HL-60 (cell line): ENCODE measurements around the gene VWA7.
"Not testable (repeated sequence)": the region's sequence is repeated elsewhere in the genome, so short reads cannot be mapped to it uniquely, and the experiment has no call there.

Source experiments
- DNase-seq, 2 experiments: peaks; one replicate each; pipeline ENCODE4 v3.0.0-alpha.2; 2010 to 2020; ENCODE audit warnings: low read depth in 1 of 2, low spot score in 1 of 2
- H3K27ac ChIP-seq: fragments of 250-450 bp; sonication (Bioruptor Pico); replicated peaks from 2 replicates; pipeline ENCODE4 v1.5.1; 2020; ENCODE audit warnings: mild to moderate bottlenecking, moderate library complexity
- H3K27me3 ChIP-seq: fragments of 250-450 bp; sonication (Bioruptor Pico); 2 replicates; pipeline ENCODE4 v1.5.1; 2021; ENCODE audit warnings: mild to moderate bottlenecking, moderate library complexity; ENCODE audit not compliant: insufficient read depth, poor library complexity, severe bottlenecking
- H3K4me3 ChIP-seq: replicated peaks from 2 replicates; pipeline ENCODE4 v1.5.1; 2011; ENCODE audit warnings: mild to moderate bottlenecking, control low read depth, low read length; ENCODE audit not compliant: insufficient read depth
- CTCF ChIP-seq: IDR thresholded peaks from one replicate; pipeline ENCODE4 v1.5.1; 2011; ENCODE audit warnings: low read length, control low read depth, inconsistent platforms; ENCODE audit not compliant: insufficient read depth
- GABPA ChIP-seq: IDR thresholded peaks from 2 replicates; pipeline ENCODE4 v1.6.1; 2012; ENCODE audit warnings: low read depth
- POLR2AphosphoS5 ChIP-seq: IDR thresholded peaks from 2 replicates; pipeline ENCODE4 v1.6.1; 2012; ENCODE audit warnings: low read depth
- REST ChIP-seq: IDR thresholded peaks from 2 replicates; pipeline ENCODE4 v1.6.1; 2012; ENCODE audit warnings: low read depth; ENCODE audit not compliant: insufficient replicate concordance
- SPI1 ChIP-seq: IDR thresholded peaks from 2 replicates; pipeline ENCODE4 v1.6.1; 2012; ENCODE audit warnings: low read depth, mild to moderate bottlenecking, borderline replicate concordance

VWA7 gene

GRCh38 chr6:31821301-31822035 lies 44.3 kb upstream of the VWA7 start:
- peak in 1 of 2 experiments; percentile 51 for DNase-seq
- Histone ChIP-seq H3K4me3 (peak overlapping the region; percentile 47), H3K27me3 (no peaks in the 10 kb centered on the region), H3K27ac (peak overlapping the region; percentile 75)
- no peak for TF ChIP-seq SPI1
- TF ChIP-seq CTCF = no peak
- no peak; the same call in 1 of the 2 replicates for TF ChIP-seq POLR2AphosphoS5
- no peak for TF ChIP-seq REST
- TF ChIP-seq GABPA = no peak

DNA sequence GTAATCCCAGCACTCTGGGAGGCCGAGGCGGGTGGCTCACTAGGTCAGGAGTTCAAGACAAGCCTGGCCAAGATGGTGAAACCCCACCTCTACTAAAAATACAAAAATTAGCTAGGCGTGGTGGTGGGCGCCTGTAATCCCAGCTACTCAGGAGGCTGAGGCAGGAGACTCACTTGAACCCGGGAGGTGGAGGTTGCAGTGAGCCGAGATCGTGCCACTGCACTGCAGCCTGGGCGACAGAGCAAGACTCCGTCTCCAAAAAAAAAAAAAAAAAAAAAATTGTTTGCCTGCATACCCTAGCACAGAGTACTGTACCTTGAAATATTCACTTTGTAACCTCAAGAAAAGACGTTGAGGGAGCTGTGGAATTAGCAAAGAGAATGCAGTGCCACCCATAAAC lies 43.3 kb upstream of the VWA7 start:
- not testable (repeated sequence) for H3K4me3 ChIP-seq, H3K27ac ChIP-seq

GRCh38 chr6:31819871-31820299 lies 42.8 kb upstream of the VWA7 start:
- TF ChIP-seq REST = no peak
- no peak for TF ChIP-seq SPI1
- TF ChIP-seq CTCF = no peak
- no peak for TF ChIP-seq POLR2AphosphoS5
- no peak for TF ChIP-seq GABPA
- H3K4me3 ChIP-seq = no peak overlapping the region
- no peak overlapping the region for H3K27ac ChIP-seq
- no peaks in the 10 kb centered on the region for H3K27me3 ChIP-seq
- no peak for DNase-seq

More for the DNA sequence above, 43.3 kb upstream of the VWA7 start:
- H3K27me3 ChIP-seq, DNase-seq: not testable (repeated sequence)

DNA sequence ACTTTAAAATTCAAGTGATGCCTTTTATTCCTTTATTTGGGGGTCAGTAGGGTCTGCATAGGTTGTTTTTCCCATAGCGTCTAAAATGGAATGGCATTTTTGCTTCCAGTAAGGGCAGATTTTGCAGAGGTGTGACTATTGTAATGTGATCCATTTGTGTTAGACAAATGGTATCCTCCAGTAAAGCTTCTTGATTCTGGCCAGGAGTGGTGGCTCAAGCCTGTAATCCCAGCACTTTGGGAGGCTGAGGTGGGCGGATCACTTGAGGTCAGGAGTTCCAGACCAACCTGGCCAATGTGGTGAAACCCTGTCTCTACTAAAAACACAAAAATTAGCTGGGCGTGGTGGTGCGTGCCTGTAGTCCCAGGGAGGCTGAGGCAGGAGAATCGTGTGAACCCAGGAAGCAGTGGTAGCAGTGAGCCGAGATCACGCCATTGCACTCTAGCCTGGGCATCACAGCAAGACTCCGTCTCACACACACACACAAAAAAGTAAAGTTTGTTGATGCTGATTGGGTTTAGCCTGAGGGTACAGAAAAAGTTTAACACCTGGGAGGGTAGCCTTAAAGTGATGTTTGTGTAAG lies 40.9 kb upstream of the VWA7 start:
- DNase-seq, H3K27me3 ChIP-seq, H3K4me3 ChIP-seq: not testable (repeated sequence)
- H3K27ac ChIP-seq = peak overlapping the region; percentile 85

DNA sequence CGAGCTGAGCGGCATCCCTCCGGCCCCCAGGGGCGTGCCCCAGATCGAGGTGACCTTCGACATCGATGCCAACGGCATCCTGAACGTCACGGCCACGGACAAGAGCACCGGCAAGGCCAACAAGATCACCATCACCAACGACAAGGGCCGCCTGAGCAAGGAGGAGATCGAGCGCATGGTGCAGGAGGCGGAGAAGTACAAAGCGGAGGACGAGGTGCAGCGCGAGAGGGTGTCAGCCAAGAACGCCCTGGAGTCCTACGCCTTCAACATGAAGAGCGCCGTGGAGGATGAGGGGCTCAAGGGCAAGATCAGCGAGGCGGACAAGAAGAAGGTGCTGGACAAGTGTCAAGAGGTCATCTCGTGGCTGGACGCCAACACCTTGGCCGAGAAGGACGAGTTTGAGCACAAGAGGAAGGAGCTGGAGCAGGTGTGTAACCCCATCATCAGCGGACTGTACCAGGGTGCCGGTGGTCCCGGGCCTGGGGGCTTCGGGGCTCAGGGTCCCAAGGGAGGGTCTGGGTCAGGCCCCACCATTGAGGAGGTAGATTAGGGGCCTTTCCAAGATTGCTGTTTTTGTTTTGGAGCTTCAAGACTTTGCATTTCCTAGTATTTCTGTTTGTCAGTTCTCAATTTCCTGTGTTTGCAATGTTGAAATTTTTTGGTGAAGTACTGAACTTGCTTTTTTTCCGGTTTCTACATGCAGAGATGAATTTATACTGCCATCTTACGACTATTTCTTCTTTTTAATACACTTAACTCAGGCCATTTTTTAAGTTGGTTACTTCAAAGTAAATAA lies 40.2 kb upstream of the VWA7 start:
- H3K27me3 ChIP-seq, DNase-seq: not testable (repeated sequence)
- Histone ChIP-seq H3K27ac (peak overlapping the region; percentile 85), H3K4me3 (peak overlapping the region; percentile 32; the same call in 1 of the 2 replicates)
